Measurements from ENCODE around the gene AGTR1.

- TF ChIP-seq, protein P1, sequence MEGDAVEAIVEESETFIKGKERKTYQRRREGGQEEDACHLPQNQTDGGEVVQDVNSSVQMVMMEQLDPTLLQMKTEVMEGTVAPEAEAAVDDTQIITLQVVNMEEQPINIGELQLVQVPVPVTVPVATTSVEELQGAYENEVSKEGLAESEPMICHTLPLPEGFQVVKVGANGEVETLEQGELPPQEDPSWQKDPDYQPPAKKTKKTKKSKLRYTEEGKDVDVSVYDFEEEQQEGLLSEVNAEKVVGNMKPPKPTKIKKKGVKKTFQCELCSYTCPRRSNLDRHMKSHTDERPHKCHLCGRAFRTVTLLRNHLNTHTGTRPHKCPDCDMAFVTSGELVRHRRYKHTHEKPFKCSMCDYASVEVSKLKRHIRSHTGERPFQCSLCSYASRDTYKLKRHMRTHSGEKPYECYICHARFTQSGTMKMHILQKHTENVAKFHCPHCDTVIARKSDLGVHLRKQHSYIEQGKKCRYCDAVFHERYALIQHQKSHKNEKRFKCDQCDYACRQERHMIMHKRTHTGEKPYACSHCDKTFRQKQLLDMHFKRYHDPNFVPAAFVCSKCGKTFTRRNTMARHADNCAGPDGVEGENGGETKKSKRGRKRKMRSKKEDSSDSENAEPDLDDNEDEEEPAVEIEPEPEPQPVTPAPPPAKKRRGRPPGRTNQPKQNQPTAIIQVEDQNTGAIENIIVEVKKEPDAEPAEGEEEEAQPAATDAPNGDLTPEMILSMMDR (IDR thresholded peaks at IDR 0.05; ENCODE audit: poor library complexity): no peak
- TF ChIP-seq EZH2 (IDR thresholded peaks at IDR 0.05; ENCODE audit: borderline replicate concordance) (no peak), EZH2phosphoT487 (IDR thresholded peaks at IDR 0.05; ENCODE audit: low read depth, severe bottlenecking, unreplicated experiment) (no peak)
Measured at GRCh38 chr3:148705314-148705713, 7.6 kb downstream of the AGTR1 start.
